ENCODE data around the gene PAXIP1. TPM values are rescaled to one million over a fixed set of nuclear protein-coding genes. Genes with fewer than 3 reads are reported as not detected.
A peak's percentile ranks its signal among the peaks of the same experiment; 100 is the strongest.

Gene PAXIP1
- polyA plus RNA-seq, 6 donors from 2014 or later, result 1.4 to 2.7 (median 2.0) TPM

DNA sequence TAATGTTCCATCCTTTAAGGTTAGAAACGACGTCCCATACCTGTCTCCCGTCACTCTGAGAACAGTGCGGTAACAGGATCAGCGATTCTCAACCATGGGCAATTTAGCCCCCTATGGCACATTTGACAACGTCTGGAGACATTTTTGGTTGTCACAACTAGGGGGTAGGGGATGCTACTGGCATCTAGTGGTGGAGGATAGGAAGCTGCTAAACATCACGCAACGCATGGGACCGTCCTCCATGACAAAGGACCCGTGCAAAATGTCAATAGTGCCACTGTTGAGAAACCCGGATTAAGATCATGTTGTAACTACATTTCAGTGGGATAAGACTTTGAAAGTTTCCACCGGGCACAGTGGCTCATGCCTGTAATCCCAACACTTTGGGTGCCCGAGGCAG lies 5.0 kb upstream of the PAXIP1 start:
- H3K36me3 Mint-ChIP-seq, result no peaks in the 10 kb centered on the region
- DNase-seq (peak; percentile 30), ATAC-seq (ENCODE audit: low read depth in 2 of 2) (no peak)
- no peaks in the 10 kb centered on the region for H3K9me3 Mint-ChIP-seq
- H3K4me3 Mint-ChIP-seq, result peak overlapping the region in 1 of 8 donors; percentile 58
- H3K27me3 Mint-ChIP-seq, result peaks cover 0 to 5% (median 0%) of the 10 kb centered on the region in 3 donors
- H3K27ac Mint-ChIP-seq, result no peak overlapping the region
- H3K4me1 Mint-ChIP-seq, result peaks cover 10 to 16% (median 16%) of the 10 kb centered on the region in 3 donors

- Mint-ChIP-seq H3K36me3 (no peaks in the 10 kb centered on the region), H3K4me1 (peaks cover 9 to 16% (median 10%) of the 10 kb centered on the region in 3 donors), H3K4me3 (peak overlapping the region; percentile 86 to 99 (median 96)), H3K27ac (peak overlapping the region; percentile 84 to 97 (median 90)), H3K27me3 (no peaks in the 10 kb centered on the region), H3K9me3 (no peaks in the 10 kb centered on the region)
- ATAC-seq (ENCODE audit: low read depth in 2 of 2), result peak; percentile 71 to 79
- DNase-seq, result peak; percentile 83
These were observed 671 bp upstream of the PAXIP1 start for GRCh38 chr7:155003376-155004214.

DNA sequence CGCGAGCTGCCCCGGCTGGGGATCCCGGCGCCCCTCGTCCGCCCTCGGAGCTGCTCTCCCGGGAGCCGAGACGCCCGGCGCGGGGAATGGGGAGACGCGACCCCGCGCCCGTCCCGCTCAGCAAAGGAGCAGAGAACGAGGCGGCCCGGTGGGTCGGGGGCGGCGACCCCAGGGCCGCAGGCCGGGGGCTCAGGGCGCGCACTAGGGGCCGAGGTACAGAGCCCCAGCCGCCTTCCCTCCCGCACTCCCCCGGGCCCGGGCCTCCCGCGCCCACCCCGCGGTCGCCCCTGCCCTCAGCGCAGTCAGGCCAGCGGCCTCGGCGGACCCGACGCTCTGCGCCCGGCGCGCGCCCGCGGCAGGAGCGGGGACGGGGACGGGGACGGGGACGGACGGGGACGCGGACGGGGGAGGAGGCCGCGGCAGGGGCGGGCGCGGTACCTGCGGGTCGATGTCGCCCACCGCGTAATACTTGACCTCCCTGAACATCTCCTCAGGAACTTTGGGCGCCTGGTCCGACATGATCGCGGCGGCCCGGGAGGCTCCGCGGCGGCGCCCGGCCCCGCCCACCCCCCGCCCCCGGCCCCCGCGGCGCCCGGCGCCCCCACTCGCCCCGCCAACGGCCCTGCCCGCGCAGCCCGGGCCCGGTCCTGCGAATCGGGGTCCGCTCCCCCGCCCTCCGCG lies 373 bp downstream of the PAXIP1 start:
- no peaks in the 10 kb centered on the region for H3K9me3 Mint-ChIP-seq
- peak; percentile 18 for DNase-seq
- H3K27ac Mint-ChIP-seq, result no peak overlapping the region
- no peaks in the 10 kb centered on the region for H3K36me3 Mint-ChIP-seq
- H3K27me3 Mint-ChIP-seq, result no peaks in the 10 kb centered on the region
- H3K4me3 Mint-ChIP-seq, result peak overlapping the region in 1 of 8 donors; percentile 60
- ATAC-seq (ENCODE audit: low read depth in 2 of 2), result peak; percentile 34 to 38
- peaks cover 9 to 12% (median 10%) of the 10 kb centered on the region in 3 donors for H3K4me1 Mint-ChIP-seq

DNA sequence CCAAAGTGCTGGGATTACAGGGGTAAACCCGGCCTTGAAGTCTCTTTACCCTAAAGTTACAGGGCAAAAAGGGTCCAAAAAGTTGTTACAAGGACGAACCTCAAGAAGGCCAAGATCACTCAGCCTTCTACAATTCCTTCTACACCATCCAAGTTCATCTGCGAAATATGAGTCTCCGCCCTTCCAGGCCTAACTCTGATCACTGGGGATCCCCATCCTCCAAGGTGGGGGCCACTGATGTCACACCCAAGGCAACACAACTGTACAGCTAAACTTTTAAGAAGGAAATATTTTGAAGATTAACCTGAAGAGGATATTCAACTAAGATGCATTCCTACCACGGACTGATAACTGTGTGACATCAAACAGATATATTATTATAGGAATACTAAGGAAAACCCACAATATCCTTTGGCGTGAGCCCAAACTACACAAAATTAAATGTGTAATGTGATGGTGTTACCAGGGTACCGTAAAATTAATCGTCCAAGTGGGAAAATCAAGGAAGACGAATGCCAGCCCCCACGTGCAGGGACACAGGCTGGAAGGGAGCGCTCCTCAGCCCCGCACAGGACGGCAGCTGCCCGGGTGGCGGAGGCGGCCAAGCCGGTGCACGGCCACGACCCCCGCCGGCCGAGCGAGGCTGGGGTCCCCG lies 1.0 kb downstream of the PAXIP1 start:
- ATAC-seq (ENCODE audit: low read depth in 2 of 2) (no peak), DNase-seq (no peak)
- H3K27me3 Mint-ChIP-seq, result no peaks in the 10 kb centered on the region
- H3K9me3 Mint-ChIP-seq, result no peaks in the 10 kb centered on the region
- H3K27ac Mint-ChIP-seq, result peak overlapping the region in 5 of 6 donors; percentile 20 to 94 (median 85)
- H3K4me3 Mint-ChIP-seq, result peak overlapping the region in 2 of 8 donors; percentile 85
- peaks cover 0 to 4% of the 10 kb centered on the region in 2 donors for H3K36me3 Mint-ChIP-seq
- peaks cover 9 to 12% (median 10%) of the 10 kb centered on the region in 3 donors for H3K4me1 Mint-ChIP-seq

GRCh38 chr7:155000795-155001194 lies 2.1 kb downstream of the PAXIP1 start:
- no peaks in the 10 kb centered on the region for H3K9me3 Mint-ChIP-seq
- H3K36me3 Mint-ChIP-seq, result peaks cover 0 to 14% of the 10 kb centered on the region in 2 donors
- ATAC-seq (ENCODE audit: low read depth in 2 of 2), result no peak
- H3K4me3 Mint-ChIP-seq, result no peak overlapping the region
- H3K4me1 Mint-ChIP-seq, result peaks cover 9 to 12% (median 10%) of the 10 kb centered on the region in 3 donors
- DNase-seq, result no peak
- H3K27me3 Mint-ChIP-seq, result no peaks in the 10 kb centered on the region
- no peak overlapping the region for H3K27ac Mint-ChIP-seq

DNA sequence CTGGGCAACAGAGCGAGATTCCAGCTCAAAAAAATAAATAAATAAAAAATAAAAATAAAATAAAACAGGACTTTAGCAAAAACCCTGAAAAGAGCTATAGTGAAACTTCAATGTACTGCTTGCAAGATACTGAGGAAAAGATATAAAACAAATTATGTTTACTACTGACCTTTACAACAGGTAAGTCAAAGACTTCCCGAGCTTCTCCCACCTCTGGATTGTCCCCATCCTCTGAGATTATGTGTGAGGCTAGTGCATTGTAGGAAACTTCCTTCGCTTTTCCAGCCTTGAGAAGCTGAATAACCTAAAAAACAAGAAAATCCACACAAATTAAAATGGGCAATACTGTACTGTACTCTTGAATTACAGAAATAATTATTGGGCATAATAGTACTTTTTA lies 4.4 kb downstream of the PAXIP1 start:
- Mint-ChIP-seq H3K36me3 (peaks cover 0 to 14% of the 10 kb centered on the region in 2 donors), H3K27me3 (no peaks in the 10 kb centered on the region), H3K9me3 (no peaks in the 10 kb centered on the region), H3K4me3 (no peak overlapping the region), H3K27ac (no peak overlapping the region), H3K4me1 (peaks cover 0 to 5% (median 5%) of the 10 kb centered on the region in 3 donors)
- no peak for ATAC-seq (ENCODE audit: low read depth in 2 of 2)
- DNase-seq, result no peak

GRCh38 chr7:154997840-154998370 lies 5.0 kb downstream of the PAXIP1 start:
- no peak for ATAC-seq (ENCODE audit: low read depth in 2 of 2)
- Mint-ChIP-seq H3K4me3 (no peak overlapping the region), H3K4me1 (peaks cover 0 to 5% (median 5%) of the 10 kb centered on the region in 3 donors), H3K36me3 (peaks cover 5 to 14% of the 10 kb centered on the region in 2 donors), H3K9me3 (no peaks in the 10 kb centered on the region), H3K27ac (no peak overlapping the region), H3K27me3 (no peaks in the 10 kb centered on the region)
- no peak for DNase-seq

GRCh38 chr7:154996756-154997155 lies 6.2 kb downstream of the PAXIP1 start:
- DNase-seq (no peak), ATAC-seq (ENCODE audit: low read depth in 2 of 2) (no peak)
- Mint-ChIP-seq H3K4me3 (no peak overlapping the region), H3K9me3 (no peaks in the 10 kb centered on the region), H3K4me1 (peaks cover 0 to 5% (median 2%) of the 10 kb centered on the region in 3 donors), H3K36me3 (peaks cover 8 to 14% of the 10 kb centered on the region in 2 donors), H3K27me3 (no peaks in the 10 kb centered on the region), H3K27ac (no peak overlapping the region)

GRCh38 chr7:154996101-154996500 lies 6.8 kb downstream of the PAXIP1 start:
- no peak overlapping the region for H3K4me3 Mint-ChIP-seq
- peaks cover 8 to 16% of the 10 kb centered on the region in 2 donors for H3K36me3 Mint-ChIP-seq
- DNase-seq (no peak), ATAC-seq (ENCODE audit: low read depth in 2 of 2) (no peak)
- H3K4me1 Mint-ChIP-seq, result peaks cover 0 to 5% (median 0%) of the 10 kb centered on the region in 3 donors
- no peak overlapping the region for H3K27ac Mint-ChIP-seq
- no peaks in the 10 kb centered on the region for H3K27me3 Mint-ChIP-seq
- no peaks in the 10 kb centered on the region for H3K9me3 Mint-ChIP-seq

DNA sequence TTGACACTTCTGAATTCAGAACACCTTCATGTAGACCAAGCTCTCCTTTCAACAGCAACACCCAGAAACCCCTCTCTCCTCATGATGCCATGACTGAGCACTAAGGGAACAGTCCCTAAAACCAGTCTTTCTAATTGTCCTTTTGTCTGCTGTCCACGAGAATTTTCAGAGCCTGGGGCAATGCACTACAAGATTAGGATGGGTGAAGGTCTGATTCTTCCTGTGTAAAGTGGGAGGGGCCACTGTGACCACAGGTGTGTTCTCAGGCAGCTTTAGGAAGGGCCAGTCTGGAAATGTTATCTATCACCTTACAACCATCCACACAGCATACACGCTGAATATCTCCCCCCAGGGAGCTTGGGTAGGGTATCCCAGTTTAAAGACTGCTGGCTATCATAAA lies 7.9 kb downstream of the PAXIP1 start:
- Mint-ChIP-seq H3K27ac (peak overlapping the region in 1 of 6 donors; percentile 18), H3K36me3 (peaks cover 8 to 18% of the 10 kb centered on the region in 2 donors), H3K4me1 (peaks cover 0 to 5% (median 0%) of the 10 kb centered on the region in 3 donors), H3K4me3 (no peak overlapping the region), H3K27me3 (no peaks in the 10 kb centered on the region), H3K9me3 (no peaks in the 10 kb centered on the region)
- DNase-seq (no peak), ATAC-seq (ENCODE audit: low read depth in 2 of 2) (no peak)

GRCh38 chr7:154990964-154991540 lies 11.9 kb downstream of the PAXIP1 start:
- Mint-ChIP-seq H3K9me3 (no peaks in the 10 kb centered on the region), H3K27me3 (no peaks in the 10 kb centered on the region), H3K4me3 (no peak overlapping the region), H3K27ac (peak overlapping the region in 1 of 6 donors; percentile 69), H3K4me1 (peaks cover 0 to 5% (median 0%) of the 10 kb centered on the region in 3 donors), H3K36me3 (peaks cover 7 to 8% of the 10 kb centered on the region in 2 donors)
- ATAC-seq (ENCODE audit: low read depth in 2 of 2), result no peak
- no peak for DNase-seq

GRCh38 chr7:154987571-154987970 lies 15.4 kb downstream of the PAXIP1 start:
- Mint-ChIP-seq H3K27ac (peak overlapping the region in 1 of 6 donors; percentile 40), H3K9me3 (no peaks in the 10 kb centered on the region), H3K27me3 (no peaks in the 10 kb centered on the region), H3K4me3 (no peak overlapping the region), H3K36me3 (peaks cover 0 to 5% of the 10 kb centered on the region in 2 donors), H3K4me1 (peaks cover 0 to 6% (median 0%) of the 10 kb centered on the region in 3 donors)
- ATAC-seq (ENCODE audit: low read depth in 2 of 2) (no peak), DNase-seq (no peak)
